ENCODE data around the gene CYTH4. TPM values are rescaled to one million over a fixed set of nuclear protein-coding genes. Genes with fewer than 3 reads are reported as not detected.

Gene CYTH4
- polyA plus RNA-seq, 2 of the 4 experiments (the other 2 are of a cell fraction), result 0.05 to 0.10 TPM

GRCh38 chr22:37274380-37274862 lies 7.9 kb upstream of the CYTH4 start:
- no peak for TF ChIP-seq EP300 (IDR thresholded peaks at IDR 0.05)
- no peak for TF ChIP-seq POLR2A (IDR thresholded peaks at IDR 0.05; ENCODE audit: low read length)
- no peak for TF ChIP-seq TP53 (CRISPR knock-in tag; IDR thresholded peaks at IDR 0.05)
- TF ChIP-seq TFCP2L1 (CRISPR knock-in tag; IDR thresholded peaks at IDR 0.05), result no peak
- no peak for TF ChIP-seq HDAC2 (IDR thresholded peaks at IDR 0.05)
- TF ChIP-seq GATA3 (IDR thresholded peaks at IDR 0.05; ENCODE audit: borderline replicate concordance), result no peak
- no peak for TF ChIP-seq ATOH8 (CRISPR knock-in tag; IDR thresholded peaks at IDR 0.05; ENCODE audit: low read depth)
- no peak overlapping the region for H3K4me2 ChIP-seq
- no peak for ATAC-seq
- ChIA-PET CTCF (interaction anchor here (0.8 to 2.4 kb wide), 3 partner anchors 10 to 42 kb away, joined by 3 to 8 read pairs (median 4); no protein-coding TSS in a partner anchor), POLR2A (no interaction called here)
- H3K9me3 ChIP-seq, result no peaks in the 10 kb centered on the region
- H3K4me1 ChIP-seq, result no peaks in the 10 kb centered on the region
- FAIRE-seq, result no peak
- DNase-seq (ENCODE audit: low read depth in 1 of 2, low spot score in 1 of 2), result no peak
- no peak overlapping the region; a peak in 1 of 6 replicates for H3K27ac ChIP-seq
- WGBS (ENCODE audit: missing lambda C conversion rate), result 48% methylated on average over 4 of the region's 12 CpGs
- no peak overlapping the region for H3K4me3 ChIP-seq

- no peak for TF ChIP-seq CTCF (IDR thresholded peaks at IDR 0.05)
- TF ChIP-seq MAX (IDR thresholded peaks at IDR 0.05), result no peak
- TF ChIP-seq ZFP36 (IDR thresholded peaks at IDR 0.05; ENCODE audit: borderline replicate concordance, partially characterized antibody), result no peak
- no peak for TF ChIP-seq USF2 (IDR thresholded peaks at IDR 0.05)
- TF ChIP-seq FOSL2 (IDR thresholded peaks at IDR 0.05), result no peak
- no peak for TF ChIP-seq FOSL2 (CRISPR knock-in tag; IDR thresholded peaks at IDR 0.05)
- no peak for TF ChIP-seq HES2 (IDR thresholded peaks at IDR 0.05)
- TF ChIP-seq NR3C1 (IDR thresholded peaks at IDR 0.05), result no peak
- TF ChIP-seq TP53 (CRISPR knock-in tag; IDR thresholded peaks at IDR 0.05), result no peak
- TF ChIP-seq RAD21 (conservative IDR thresholded peaks at IDR 0.05 in 1 of 2, IDR thresholded peaks at IDR 0.05 in 1 of 2), result no peak
- no peak for TF ChIP-seq ZSCAN20 (CRISPR knock-in tag; IDR thresholded peaks at IDR 0.05)
- TF ChIP-seq BCL3 (IDR thresholded peaks at IDR 0.05), result no peak
- no peak for TF ChIP-seq ZNF302 (CRISPR knock-in tag; IDR thresholded peaks at IDR 0.05)
- no peak for TF ChIP-seq HMGXB4 (CRISPR knock-in tag; IDR thresholded peaks at IDR 0.05; ENCODE audit: borderline replicate concordance)
- no peak for TF ChIP-seq HOXB13 (CRISPR knock-in tag; IDR thresholded peaks at IDR 0.05; ENCODE audit: low read depth)
- no peak for TF ChIP-seq JUNB (IDR thresholded peaks at IDR 0.05)
- TF ChIP-seq CHD2 (IDR thresholded peaks at IDR 0.05; ENCODE audit: low read length, partially characterized antibody), result no peak
- CTCF ChIA-PET, result interaction anchor here (0.6 to 2.4 kb wide), 6 partner anchors 10 to 391 kb away, joined by 3 to 8 read pairs (median 3); no protein-coding TSS in a partner anchor
- no peaks in the 10 kb centered on the region for H3K9me3 ChIP-seq
- no peak overlapping the region for H3K27ac ChIP-seq
- no peak for FAIRE-seq
- WGBS (ENCODE audit: missing lambda C conversion rate), result 92% methylated on average over 11 of the region's 11 CpGs
- H3K4me2 ChIP-seq, result no peak overlapping the region
- POLR2A ChIA-PET, result no interaction called here
- H3K4me1 ChIP-seq, result no peaks in the 10 kb centered on the region
- DNase-seq (ENCODE audit: low read depth in 1 of 2, low spot score in 1 of 2), result no peak
- no peak for ATAC-seq
- H3K4me3 ChIP-seq, result no peak overlapping the region
Observed at GRCh38 chr22:37275134-37275533, 7.2 kb upstream of the CYTH4 start.
